GM10248 (cell line): ENCODE results near the gene RALGPS2.
"Not testable (repeated sequence)": the region's sequence is repeated elsewhere in the genome, so short reads cannot be mapped to it uniquely, and the experiment has no call there.

Source experiments
- CTCF ChIA-PET: fragments of 300-600 bp; sonication (Branson Sonifier 250); formaldehyde crosslinking; extraction: SDS; loops from one replicate; lab custom pipeline; 2021; ENCODE audit warnings: antibody characterized with exemption; lab: Yijun Ruan, JAX
- POLR2A ChIA-PET: fragments of 350-650 bp; sonication (Branson Sonifier 250); formaldehyde crosslinking; extraction: SDS; loops from one replicate; lab custom pipeline; 2020; ENCODE audit warnings: antibody characterized with exemption; lab: Yijun Ruan, JAX
- DNase-seq: peaks from one replicate; pipeline ENCODE4 v3.0.0; 2012; ENCODE audit errors: extremely low spot score
- CTCF ChIP-seq: IDR thresholded peaks from 2 replicates; pipeline ENCODE4 v1.5.1; 2012; ENCODE audit warnings: mild to moderate bottlenecking, low read depth; ENCODE audit errors: extremely low read depth, missing control alignments, control extremely low read depth

The RALGPS2 gene

GRCh38 chr1:178945763-178946266 is 220.8 kb downstream of the RALGPS2 start:
- CTCF ChIA-PET: no interaction called here
- no peak for DNase-seq
- no peak for TF ChIP-seq CTCF
- POLR2A ChIA-PET: no interaction called here

- TF ChIP-seq CTCF: no peak
- no peak for DNase-seq
- POLR2A ChIA-PET: no interaction called here
- CTCF ChIA-PET: no interaction called here
These were observed 221.4 kb downstream of the RALGPS2 start for GRCh38 chr1:178946416-178946815.

GRCh38 chr1:178946855-178947676 is 222.0 kb downstream of the RALGPS2 start:
- TF ChIP-seq CTCF: no peak
- CTCF ChIA-PET: no interaction called here
- POLR2A ChIA-PET: no interaction called here
- DNase-seq: no peak

GRCh38 chr1:178947677-178947981 is 222.6 kb downstream of the RALGPS2 start:
- DNase-seq: no peak
- ChIA-PET POLR2A (no interaction called here), CTCF (no interaction called here)
- TF ChIP-seq CTCF: no peak

GRCh38 chr1:178948676-178949075 is 223.6 kb downstream of the RALGPS2 start:
- TF ChIP-seq CTCF: no peak
- no peak for DNase-seq
- ChIA-PET POLR2A (no interaction called here), CTCF (no interaction called here)

- POLR2A ChIA-PET, DNase-seq, CTCF ChIA-PET: not testable (repeated sequence)
These were observed 224.8 kb downstream of the RALGPS2 start for GRCh38 chr1:178949866-178950265.

GRCh38 chr1:178951600-178951999 is 226.6 kb downstream of the RALGPS2 start:
- CTCF ChIA-PET: no interaction called here
- no peak for DNase-seq
- POLR2A ChIA-PET: no interaction called here
- no peak for TF ChIP-seq CTCF
